Thyroid gland (tissue), 4 donors: ENCODE measurements around the gene CLCF1.

Experiments
- CTCF ChIP-seq, 6 experiments: fragments of 200-600 bp in 3 of 6; fragments of 450-650 bp in 3 of 6; sonication (generic) in 3 of 6; IDR thresholded peaks; one replicate each; pipeline ENCODE4 v1.5.1; 2016 to 2019; ENCODE audit warnings: antibody characterized with exemption in 6 of 6, mild to moderate bottlenecking in 2 of 6, inconsistent platforms in 1 of 6, moderate library complexity in 1 of 6
- POLR2A ChIP-seq, 2 donors: fragments of 450-650 bp; IDR thresholded peaks; one replicate each; pipeline ENCODE4 v1.6.1; 2017; ENCODE audit warnings: antibody characterized with exemption in 2 of 2, mild to moderate bottlenecking in 2 of 2, moderate library complexity in 1 of 2

- TF ChIP-seq CTCF (IDR thresholded peaks at IDR 0.05), result no peak
- no peak for TF ChIP-seq POLR2A (IDR thresholded peaks at IDR 0.05)
Observed at GRCh38 chr11:67420147-67420645, 46.8 kb upstream of the CLCF1 start.
